ENCODE measurements around the gene SMARCA5. TPM values are rescaled to one million over a fixed set of nuclear protein-coding genes. Genes with fewer than 3 reads are reported as not detected.

Gene SMARCA5
- total and polyA plus RNA-seq, 7 experiments from 2014 or later, result 24.2 to 58.2 (median 49.3) TPM

GRCh38 chr4:143488687-143489086 is 24.8 kb upstream of the SMARCA5 start:
- ATAC-seq, result no peak
- intact Hi-C loops (cut with micrococcal nuclease), result no loop called here
- Histone ChIP-seq H3K36me3 (ENCODE audit: control insufficient read depth in 2 of 3, insufficient read depth in 3 of 3, low read length in 3 of 3) (no peaks in the 10 kb centered on the region), H3K4me3 (ENCODE audit: low read length) (no peak overlapping the region), H3K27ac (ENCODE audit: low read depth, low read length) (no peak overlapping the region), H3K9me3 (ENCODE audit: control insufficient read depth in 2 of 3, low read length in 3 of 3) (no peaks in the 10 kb centered on the region), H3K4me1 (ENCODE audit: control insufficient read depth in 2 of 2, insufficient read depth in 2 of 2, low read length in 2 of 2) (no peaks in the 10 kb centered on the region), H3K27me3 (ENCODE audit: control insufficient read depth in 2 of 2, insufficient read depth in 2 of 2, low read length in 2 of 2) (no peaks in the 10 kb centered on the region)
- Mint-ChIP-seq H3K4me3 (no peak overlapping the region), H3K4me1 (no peaks in the 10 kb centered on the region), H3K27ac (no peak overlapping the region), H3K36me3 (no peaks in the 10 kb centered on the region), H3K9me3 (peaks cover 0 to 4% (median 0%) of the 10 kb centered on the region in 11 donors), H3K27me3 (peaks cover 8 to 18% (median 13%) of the 10 kb centered on the region in 5 donors)
- ChIA-PET POLR2A (no interaction called here), CTCF (no interaction called here)
- DNase-seq, result no peak

- Histone ChIP-seq H3K27me3 (ENCODE audit: control insufficient read depth in 2 of 2, insufficient read depth in 2 of 2, low read length in 2 of 2) (no peaks in the 10 kb centered on the region), H3K36me3 (ENCODE audit: control insufficient read depth in 2 of 3, insufficient read depth in 3 of 3, low read length in 3 of 3) (no peaks in the 10 kb centered on the region), H3K27ac (ENCODE audit: low read depth, low read length) (no peak overlapping the region), H3K9me3 (ENCODE audit: control insufficient read depth in 2 of 3, low read length in 3 of 3) (no peaks in the 10 kb centered on the region), H3K4me3 (ENCODE audit: low read length) (no peak overlapping the region), H3K4me1 (ENCODE audit: control insufficient read depth in 2 of 2, insufficient read depth in 2 of 2, low read length in 2 of 2) (no peaks in the 10 kb centered on the region)
- DNase-seq (no peak), ATAC-seq (no peak)
- no peaks in the 10 kb centered on the region for H3K36me3 Mint-ChIP-seq
- H3K27me3 Mint-ChIP-seq, result peaks cover 8 to 18% (median 13%) of the 10 kb centered on the region in 5 donors
- H3K27ac Mint-ChIP-seq, result no peak overlapping the region
- H3K4me1 Mint-ChIP-seq, result no peaks in the 10 kb centered on the region
- no peak overlapping the region for H3K4me3 Mint-ChIP-seq
- intact Hi-C loops (cut with micrococcal nuclease), result no loop called here
- ChIA-PET CTCF (no interaction called here), POLR2A (no interaction called here)
- H3K9me3 Mint-ChIP-seq, result peaks cover 0 to 4% (median 0%) of the 10 kb centered on the region in 11 donors
These were observed 24.4 kb upstream of the SMARCA5 start for GRCh38 chr4:143489106-143489505.

GRCh38 chr4:143498021-143498420 is 15.5 kb upstream of the SMARCA5 start:
- CTCF ChIA-PET, result no interaction called here
- intact Hi-C loops (cut with micrococcal nuclease), result no loop called here
- H3K4me1 Mint-ChIP-seq, result no peaks in the 10 kb centered on the region
- H3K27me3 Mint-ChIP-seq, result peaks cover 0 to 6% (median 0%) of the 10 kb centered on the region in 5 donors
- Histone ChIP-seq H3K4me3 (ENCODE audit: low read length) (no peak overlapping the region), H3K4me1 (ENCODE audit: control insufficient read depth in 2 of 2, insufficient read depth in 2 of 2, low read length in 2 of 2) (no peaks in the 10 kb centered on the region), H3K27me3 (ENCODE audit: control insufficient read depth in 2 of 2, insufficient read depth in 2 of 2, low read length in 2 of 2) (no peaks in the 10 kb centered on the region), H3K9me3 (ENCODE audit: control insufficient read depth in 2 of 3, low read length in 3 of 3) (no peaks in the 10 kb centered on the region), H3K36me3 (ENCODE audit: control insufficient read depth in 2 of 3, insufficient read depth in 3 of 3, low read length in 3 of 3) (no peaks in the 10 kb centered on the region), H3K27ac (ENCODE audit: low read depth, low read length) (no peak overlapping the region)
- H3K9me3 Mint-ChIP-seq, result peaks cover 0 to 4% (median 0%) of the 10 kb centered on the region in 11 donors
- H3K36me3 Mint-ChIP-seq, result no peaks in the 10 kb centered on the region
- DNase-seq, result no peak
- no peak overlapping the region for H3K4me3 Mint-ChIP-seq
- POLR2A ChIA-PET, result no interaction called here
- ATAC-seq, result no peak
- no peak overlapping the region for H3K27ac Mint-ChIP-seq

GRCh38 chr4:143502231-143502630 is 11.3 kb upstream of the SMARCA5 start:
- Histone ChIP-seq H3K4me3 (ENCODE audit: low read length) (no peak overlapping the region), H3K36me3 (ENCODE audit: control insufficient read depth in 2 of 3, insufficient read depth in 3 of 3, low read length in 3 of 3) (no peaks in the 10 kb centered on the region), H3K9me3 (ENCODE audit: control insufficient read depth in 2 of 3, low read length in 3 of 3) (no peaks in the 10 kb centered on the region), H3K27me3 (ENCODE audit: control insufficient read depth in 2 of 2, insufficient read depth in 2 of 2, low read length in 2 of 2) (no peaks in the 10 kb centered on the region), H3K27ac (ENCODE audit: low read depth, low read length) (no peak overlapping the region), H3K4me1 (ENCODE audit: control insufficient read depth in 2 of 2, insufficient read depth in 2 of 2, low read length in 2 of 2) (no peaks in the 10 kb centered on the region)
- DNase-seq (no peak), ATAC-seq (no peak)
- intact Hi-C loops (cut with micrococcal nuclease), result no loop called here
- no peaks in the 10 kb centered on the region for H3K36me3 Mint-ChIP-seq
- peaks cover 0 to 11% (median 0%) of the 10 kb centered on the region in 5 donors for H3K27me3 Mint-ChIP-seq
- H3K9me3 Mint-ChIP-seq, result peaks cover 0 to 4% (median 0%) of the 10 kb centered on the region in 11 donors
- H3K4me1 Mint-ChIP-seq, result no peaks in the 10 kb centered on the region
- H3K4me3 Mint-ChIP-seq, result no peak overlapping the region
- H3K27ac Mint-ChIP-seq, result no peak overlapping the region
- CTCF ChIA-PET, result interaction anchor here (0.7 kb wide), 1 partner anchor 654 kb away, joined by 3 read pairs; no protein-coding TSS in a partner anchor
- POLR2A ChIA-PET, result interaction anchor here (0.7 kb wide), 1 partner anchor 1596 kb away, joined by 3 read pairs; the partner anchor contains the start of genes ABCE1 and ANAPC10

GRCh38 chr4:143506031-143506430 is 7.5 kb upstream of the SMARCA5 start:
- Histone ChIP-seq H3K4me1 (ENCODE audit: control insufficient read depth in 2 of 2, insufficient read depth in 2 of 2, low read length in 2 of 2) (no peaks in the 10 kb centered on the region), H3K36me3 (ENCODE audit: control insufficient read depth in 2 of 3, insufficient read depth in 3 of 3, low read length in 3 of 3) (no peaks in the 10 kb centered on the region), H3K9me3 (ENCODE audit: control insufficient read depth in 2 of 3, low read length in 3 of 3) (no peaks in the 10 kb centered on the region), H3K27ac (ENCODE audit: low read depth, low read length) (no peak overlapping the region), H3K4me3 (ENCODE audit: low read length) (no peak overlapping the region), H3K27me3 (ENCODE audit: control insufficient read depth in 2 of 2, insufficient read depth in 2 of 2, low read length in 2 of 2) (no peaks in the 10 kb centered on the region)
- H3K9me3 Mint-ChIP-seq, result peaks cover 0 to 3% (median 0%) of the 10 kb centered on the region in 11 donors
- DNase-seq (no peak), ATAC-seq (no peak)
- POLR2A ChIA-PET, result no interaction called here
- no peak overlapping the region for H3K4me3 Mint-ChIP-seq
- CTCF ChIA-PET, result no interaction called here
- no peaks in the 10 kb centered on the region for H3K36me3 Mint-ChIP-seq
- no peaks in the 10 kb centered on the region for H3K4me1 Mint-ChIP-seq
- peaks cover 0 to 43% (median 0%) of the 10 kb centered on the region in 5 donors for H3K27me3 Mint-ChIP-seq
- intact Hi-C loops (cut with micrococcal nuclease), result no loop called here
- H3K27ac Mint-ChIP-seq, result no peak overlapping the region

- H3K9me3 Mint-ChIP-seq, result peaks cover 0 to 5% (median 0%) of the 10 kb centered on the region in 11 donors
- peaks cover 15 to 37% (median 24%) of the 10 kb centered on the region in 7 donors for H3K4me1 Mint-ChIP-seq
- no peak for DNase-seq
- peak overlapping the region in 2 of 9 donors; percentile 97 to 100 for H3K27ac Mint-ChIP-seq
- intact Hi-C loops (cut with micrococcal nuclease), result loop anchor here (2.0 to 10.0 kb wide), 6 partner anchors 109 to 1387 kb away; partner anchors contain the start of gene INPP4B (in 1 of the 2)
- H3K27me3 ChIP-seq (ENCODE audit: control insufficient read depth in 2 of 2, insufficient read depth in 2 of 2, low read length in 2 of 2), result no peaks in the 10 kb centered on the region
- H3K27me3 Mint-ChIP-seq, result peaks cover 0 to 44% (median 0%) of the 10 kb centered on the region in 5 donors
- peaks cover 19 to 23% of the 10 kb centered on the region in 2 donors for H3K4me1 ChIP-seq (ENCODE audit: control insufficient read depth in 2 of 2, insufficient read depth in 2 of 2, low read length in 2 of 2)
- peaks cover 0 to 6% (median under 1%) of the 10 kb centered on the region in 5 donors for H3K36me3 Mint-ChIP-seq
- CTCF ChIA-PET, result interaction anchor here (0.6 kb wide), 1 partner anchor 286 kb away, joined by 3 read pairs; no protein-coding TSS in a partner anchor
- ATAC-seq, result no peak
- peak overlapping the region in 4 of 10 donors; percentile 10 to 97 (median 25) for H3K4me3 Mint-ChIP-seq
- H3K27ac ChIP-seq (ENCODE audit: low read depth, low read length), result no peak overlapping the region
- no peak overlapping the region for H3K4me3 ChIP-seq (ENCODE audit: low read length)
- POLR2A ChIA-PET, result no interaction called here
- no peaks in the 10 kb centered on the region for H3K9me3 ChIP-seq (ENCODE audit: control insufficient read depth in 2 of 3, low read length in 3 of 3)
- H3K36me3 ChIP-seq (ENCODE audit: control insufficient read depth in 2 of 3, insufficient read depth in 3 of 3, low read length in 3 of 3), result peaks cover 0 to 10% (median 0%) of the 10 kb centered on the region in 3 experiments
These were observed 1.6 kb upstream of the SMARCA5 start for GRCh38 chr4:143511906-143512305.

- Mint-ChIP-seq H3K27ac (peak overlapping the region; percentile 97 to 100 (median 100)), H3K4me3 (peak overlapping the region; percentile 93 to 100 (median 98)), H3K36me3 (peaks cover 0 to 10% (median 6%) of the 10 kb centered on the region in 5 donors), H3K4me1 (peaks cover 22 to 48% (median 35%) of the 10 kb centered on the region in 7 donors), H3K9me3 (peaks cover 0 to 5% (median 0%) of the 10 kb centered on the region in 11 donors), H3K27me3 (peaks cover 0 to 36% (median 0%) of the 10 kb centered on the region in 5 donors)
- POLR2A ChIA-PET, result interaction anchor here (1.3 to 1.9 kb wide), 4 partner anchors 9 to 14 kb away, joined by 3 to 5 read pairs (median 4); no protein-coding TSS in a partner anchor
- ATAC-seq (peak; percentile 70), DNase-seq (peak in 1 of 9 donors; percentile 91)
- Histone ChIP-seq H3K27ac (ENCODE audit: low read depth, low read length) (peak overlapping the region; percentile 98), H3K4me3 (ENCODE audit: low read length) (peak overlapping the region; percentile 91), H3K36me3 (ENCODE audit: control insufficient read depth in 2 of 3, insufficient read depth in 3 of 3, low read length in 3 of 3) (peaks cover 0 to 14% (median 0%) of the 10 kb centered on the region in 3 experiments), H3K4me1 (ENCODE audit: control insufficient read depth in 2 of 2, insufficient read depth in 2 of 2, low read length in 2 of 2) (peaks cover 20 to 33% of the 10 kb centered on the region in 2 donors), H3K9me3 (ENCODE audit: control insufficient read depth in 2 of 3, low read length in 3 of 3) (no peaks in the 10 kb centered on the region), H3K27me3 (ENCODE audit: control insufficient read depth in 2 of 2, insufficient read depth in 2 of 2, low read length in 2 of 2) (no peaks in the 10 kb centered on the region)
- intact Hi-C loops (cut with micrococcal nuclease), result loop anchor here (1.0 to 10.0 kb wide), 13 partner anchors 12 to 1667 kb away; partner anchors contain the start of genes USP38 (in 2 of the 2), ABCE1 (in 1 of the 2), ANAPC10 (in 1 of the 2) and INPP4B (in 1 of the 2)
- CTCF ChIA-PET, result no interaction called here
These were observed 556 bp upstream of the SMARCA5 start for GRCh38 chr4:143512978-143513313.

Data from naive thymus-derived CD4-positive, alpha-beta T cell (primary cell).